ENCODE measurements around the gene KRTAP9-2.
"Not testable (repeated sequence)": the region's sequence is repeated elsewhere in the genome, so short reads cannot be mapped to it uniquely, and the experiment has no call there.

The KRTAP9-2 gene

GRCh38 chr17:41226598-41227095 lies at the start of gene KRTAP9-2:
Gene KRTAP9-2 (plus strand): TSS chr17:41226648. CDS start chr17:41226655, 7 bp downstream.
- DNase-seq (ENCODE audit: low read depth, low spot score); H3K27ac ChIP-seq: not testable (repeated sequence)

DNA sequence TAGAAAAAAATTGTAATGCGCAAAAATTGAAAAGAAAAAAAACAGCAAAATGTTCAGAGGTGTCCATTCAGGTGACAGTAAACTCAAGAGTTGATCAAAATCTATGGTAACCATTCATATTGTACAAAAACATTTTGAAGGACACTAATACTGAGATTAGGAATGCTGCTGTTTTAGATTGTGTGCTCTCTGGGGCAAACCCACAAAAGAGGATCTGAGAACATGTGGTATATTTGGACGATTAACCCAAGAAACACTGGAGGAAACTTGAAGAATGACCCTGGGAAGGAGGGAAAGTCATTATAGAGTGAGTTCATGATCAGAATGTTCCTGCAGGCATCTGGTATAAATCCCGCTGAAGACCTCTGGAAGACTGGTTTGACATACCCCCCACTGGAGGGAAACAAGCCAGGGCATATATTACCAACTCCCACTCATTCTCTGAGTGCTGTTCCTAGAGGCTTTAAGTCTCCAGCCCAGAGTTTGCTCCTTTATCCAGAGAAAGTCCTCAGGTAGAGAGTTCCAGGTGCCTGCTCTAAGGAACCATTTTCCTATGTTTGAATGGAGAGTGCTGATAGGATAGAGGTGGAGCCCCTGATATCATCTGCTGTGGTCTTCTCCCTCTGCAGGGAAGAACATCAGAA lies 49.6 kb upstream of the KRTAP9-2 start:
- DNase-seq (ENCODE audit: low read depth, low spot score) = no peak
- H3K27ac ChIP-seq = no peak overlapping the region

- no peak for DNase-seq (ENCODE audit: low read depth, low spot score)
- H3K27ac ChIP-seq = peak within 1 kb of the TSS; percentile 60
Measured at GRCh38 chr17:41177727-41178271, 48.6 kb upstream of the KRTAP9-2 start, which contains the start of gene KRTAP4-2. Gene KRTAP4-2 (minus strand): TSS chr17:41178221. CDS start chr17:41178164, 57 bp downstream.

GRCh38 chr17:41178341-41178740 lies 48.1 kb upstream of the KRTAP9-2 start:
- H3K27ac ChIP-seq = peak overlapping the region; percentile 60

GRCh38 chr17:41178843-41179616 lies 47.4 kb upstream of the KRTAP9-2 start:
- no peak for DNase-seq (ENCODE audit: low read depth, low spot score)
- H3K27ac ChIP-seq = peak overlapping the region; percentile 60

More at GRCh38 chr17:41178341-41178740, 48.1 kb upstream of the KRTAP9-2 start:
- peak; percentile 51 for DNase-seq (ENCODE audit: low read depth, low spot score)

- no peak for DNase-seq (ENCODE audit: low read depth, low spot score)
- no peak within 1 kb of the TSS for H3K27ac ChIP-seq
Measured at GRCh38 chr17:41184480-41184961, 41.9 kb upstream of the KRTAP9-2 start, which contains the start of gene KRTAP4-1. Gene KRTAP4-1 (minus strand): TSS chr17:41184911. CDS start chr17:41184854, 57 bp downstream.

GRCh38 chr17:41185001-41185400 lies 41.4 kb upstream of the KRTAP9-2 start:
- H3K27ac ChIP-seq = no peak overlapping the region
- no peak for DNase-seq (ENCODE audit: low read depth, low spot score)

GRCh38 chr17:41186872-41187271 lies 39.6 kb upstream of the KRTAP9-2 start:
- H3K27ac ChIP-seq = no peak overlapping the region
- no peak for DNase-seq (ENCODE audit: low read depth, low spot score)

- not testable (repeated sequence) for H3K27ac ChIP-seq; DNase-seq (ENCODE audit: low read depth, low spot score)
Measured at GRCh38 chr17:41189837-41190318, 36.6 kb upstream of the KRTAP9-2 start, which contains the start of gene KRTAP9-1. Gene KRTAP9-1 (plus strand): TSS chr17:41189887. CDS start chr17:41189887, 0 bp downstream.

DNA sequence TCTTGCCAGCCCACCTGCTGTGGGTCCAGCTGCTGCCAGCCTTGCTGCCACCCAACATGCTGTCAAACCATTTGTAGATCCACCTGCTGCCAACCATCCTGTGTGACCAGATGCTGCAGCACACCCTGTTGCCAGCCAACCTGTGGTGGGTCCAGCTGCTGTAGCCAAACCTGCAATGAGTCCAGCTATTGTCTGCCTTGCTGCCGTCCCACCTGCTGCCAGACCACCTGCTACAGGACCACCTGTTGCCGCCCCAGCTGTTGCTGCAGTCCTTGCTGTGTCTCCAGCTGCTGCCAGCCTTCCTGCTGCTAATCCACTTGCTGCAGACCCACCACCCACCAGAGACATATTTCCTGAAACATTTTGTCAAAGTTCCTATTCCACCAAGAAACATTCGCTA lies 36.1 kb upstream of the KRTAP9-2 start:
- DNase-seq (ENCODE audit: low read depth, low spot score) = no peak
- no peak overlapping the region for H3K27ac ChIP-seq

DNA sequence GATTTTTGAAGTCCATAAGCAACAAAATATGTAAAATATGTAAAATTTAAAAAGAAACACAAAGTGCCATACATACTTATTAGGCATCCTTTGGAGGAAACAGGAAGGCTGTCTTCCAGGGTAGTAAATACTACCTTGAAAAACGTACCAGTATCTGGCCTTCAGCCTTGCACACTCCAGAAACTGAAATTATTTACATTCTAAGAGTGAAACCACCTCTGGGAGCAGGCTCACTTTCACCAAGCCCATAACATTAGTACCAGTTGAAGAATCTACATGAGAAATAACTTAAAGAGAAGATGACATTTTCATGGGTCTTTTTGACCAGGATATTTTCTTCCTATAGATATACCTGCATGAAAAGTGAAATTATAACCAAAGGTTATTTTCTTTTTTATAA lies 30.4 kb upstream of the KRTAP9-2 start:
- no peak for DNase-seq (ENCODE audit: low read depth, low spot score)
- no peak overlapping the region for H3K27ac ChIP-seq

DNA sequence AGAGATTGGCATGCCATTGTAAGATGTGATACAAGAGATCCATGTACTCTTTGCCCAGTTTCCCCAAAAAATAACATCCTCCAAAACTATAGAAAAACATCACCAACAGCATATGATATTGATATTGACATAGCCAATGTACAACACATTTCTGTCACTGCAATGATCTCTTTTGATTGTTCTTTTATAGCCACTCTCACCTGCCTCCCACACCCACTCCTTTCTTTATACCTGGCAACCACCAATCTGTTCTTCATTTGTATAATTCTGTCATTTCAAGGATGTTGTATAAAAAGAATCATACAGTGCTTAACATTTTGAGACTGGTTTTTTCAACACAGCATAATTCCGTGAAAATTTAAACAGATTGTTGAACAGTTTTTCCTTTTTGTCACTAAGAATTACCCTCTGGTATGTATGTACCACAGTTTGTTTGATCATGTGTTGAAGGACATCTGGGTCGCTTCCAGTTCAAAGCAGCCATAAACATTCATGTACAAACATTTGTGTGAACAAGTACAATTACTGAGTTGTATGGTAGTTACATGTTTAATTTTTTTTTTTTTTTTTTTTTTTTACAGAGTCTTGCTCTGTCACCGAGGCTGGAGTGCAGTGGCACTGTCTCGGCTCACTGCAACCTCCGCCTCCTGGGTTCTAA lies 26.9 kb upstream of the KRTAP9-2 start:
- H3K27ac ChIP-seq = no peak overlapping the region

DNA sequence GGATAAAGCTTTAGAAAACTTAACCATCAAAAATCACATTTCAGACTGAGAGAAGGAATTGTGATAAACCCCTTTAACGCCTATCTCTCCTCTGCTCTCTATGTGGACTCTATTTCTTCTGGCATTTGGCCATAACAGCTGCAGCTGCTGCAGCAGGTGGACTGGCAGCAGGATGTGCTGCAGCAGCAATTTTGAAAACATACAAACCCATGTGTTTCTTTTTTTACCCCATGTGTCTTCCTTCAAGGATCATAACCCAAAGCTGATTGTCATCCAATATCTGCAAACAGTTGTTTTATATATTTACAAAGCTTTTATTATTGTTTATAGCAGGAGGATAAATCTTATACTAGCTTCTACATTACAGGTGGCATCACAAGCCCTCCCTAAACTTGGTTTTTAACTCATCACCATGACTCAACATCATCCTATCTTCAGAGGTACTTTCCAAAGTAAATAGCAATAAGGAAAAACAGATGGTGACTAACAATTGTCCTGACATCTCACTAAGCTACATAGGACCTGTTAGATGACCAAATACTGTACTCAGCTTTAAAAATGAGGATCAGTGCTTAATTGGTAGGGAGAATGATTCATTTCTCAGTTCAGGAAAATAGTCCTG lies 14.5 kb upstream of the KRTAP9-2 start:
- H3K27ac ChIP-seq = no peak overlapping the region
- DNase-seq (ENCODE audit: low read depth, low spot score) = peak; percentile 53

More for the DNA sequence above, 26.9 kb upstream of the KRTAP9-2 start:
- DNase-seq (ENCODE audit: low read depth, low spot score) = no peak

DNA sequence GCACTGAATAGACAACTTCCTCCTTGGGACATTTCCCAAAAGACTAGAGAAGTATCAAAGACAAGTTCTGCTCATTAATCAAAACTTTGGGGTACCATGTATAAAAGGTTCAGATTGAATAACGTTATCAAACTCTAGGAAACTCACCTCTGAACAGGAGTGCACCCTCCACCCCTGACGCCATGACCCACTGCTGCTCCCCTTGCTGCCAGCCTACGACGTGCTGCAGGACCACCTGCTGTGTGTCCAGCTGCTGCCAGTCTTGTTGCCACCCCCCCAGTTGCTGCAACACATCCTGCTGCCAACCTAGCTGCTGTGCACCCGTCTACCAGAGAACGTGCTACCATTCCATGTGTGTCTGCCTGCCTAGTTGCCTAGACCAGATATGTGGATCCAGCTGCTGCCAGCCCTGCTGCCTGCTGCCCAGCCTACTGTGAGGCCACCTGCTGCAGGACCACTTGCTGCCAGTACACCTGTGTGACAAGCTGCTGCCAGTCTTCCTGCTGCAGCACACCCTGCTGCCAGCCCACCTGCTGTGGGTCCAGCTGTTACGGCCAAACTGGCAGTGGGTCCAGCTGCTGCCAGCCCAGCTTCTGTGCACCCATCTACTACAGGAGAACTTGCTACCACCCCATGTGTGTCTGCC lies 13.8 kb upstream of the KRTAP9-2 start:
- no peak overlapping the region for H3K27ac ChIP-seq
- no peak for DNase-seq (ENCODE audit: low read depth, low spot score)

GRCh38 chr17:41215681-41216080 lies 10.8 kb upstream of the KRTAP9-2 start:
- no peak for DNase-seq (ENCODE audit: low read depth, low spot score)
- no peak overlapping the region for H3K27ac ChIP-seq

GRCh38 chr17:41223821-41224220 lies 2.6 kb upstream of the KRTAP9-2 start:
- H3K27ac ChIP-seq = no peak overlapping the region
- DNase-seq (ENCODE audit: low read depth, low spot score) = no peak

DNA sequence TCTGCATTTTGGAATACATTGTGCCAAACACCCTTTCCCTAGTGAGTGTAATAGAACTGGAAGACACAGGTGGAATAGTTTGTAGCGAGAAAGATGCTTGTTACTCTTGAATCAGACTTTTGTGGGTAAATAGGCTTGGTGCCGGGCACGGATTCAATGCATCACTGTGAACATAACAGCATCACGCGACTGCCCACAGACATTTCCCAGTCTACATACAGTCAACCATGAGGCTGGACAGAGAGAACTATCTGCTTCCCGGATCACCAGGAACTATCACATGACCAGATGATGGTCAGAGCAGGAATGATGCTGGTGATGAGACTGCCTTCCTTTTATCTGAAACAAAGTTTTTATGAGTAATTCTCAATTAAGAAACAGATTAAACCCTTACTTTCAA lies 397 bp upstream of the KRTAP9-2 start:
- DNase-seq (ENCODE audit: low read depth, low spot score) = no peak
- no peak overlapping the region for H3K27ac ChIP-seq

- no peak overlapping the region for H3K27ac ChIP-seq
- no peak for DNase-seq (ENCODE audit: low read depth, low spot score)
Measured at GRCh38 chr17:41230094-41230493, 3.6 kb downstream of the KRTAP9-2 start.

- no peak for DNase-seq (ENCODE audit: low read depth, low spot score)
- H3K27ac ChIP-seq = no peak overlapping the region
Measured at GRCh38 chr17:41231731-41232130, 5.3 kb downstream of the KRTAP9-2 start.
